ENCODE measurements around the gene ZNF563. TPM values are rescaled to one million over a fixed set of nuclear protein-coding genes. Genes with fewer than 3 reads are reported as not detected.
"Not testable (repeated sequence)": the region's sequence is repeated elsewhere in the genome, so short reads cannot be mapped to it uniquely, and the experiment has no call there.

The ZNF563 gene
- total RNA-seq, 1 donor from 2014 or later: 1.5 TPM

DNA sequence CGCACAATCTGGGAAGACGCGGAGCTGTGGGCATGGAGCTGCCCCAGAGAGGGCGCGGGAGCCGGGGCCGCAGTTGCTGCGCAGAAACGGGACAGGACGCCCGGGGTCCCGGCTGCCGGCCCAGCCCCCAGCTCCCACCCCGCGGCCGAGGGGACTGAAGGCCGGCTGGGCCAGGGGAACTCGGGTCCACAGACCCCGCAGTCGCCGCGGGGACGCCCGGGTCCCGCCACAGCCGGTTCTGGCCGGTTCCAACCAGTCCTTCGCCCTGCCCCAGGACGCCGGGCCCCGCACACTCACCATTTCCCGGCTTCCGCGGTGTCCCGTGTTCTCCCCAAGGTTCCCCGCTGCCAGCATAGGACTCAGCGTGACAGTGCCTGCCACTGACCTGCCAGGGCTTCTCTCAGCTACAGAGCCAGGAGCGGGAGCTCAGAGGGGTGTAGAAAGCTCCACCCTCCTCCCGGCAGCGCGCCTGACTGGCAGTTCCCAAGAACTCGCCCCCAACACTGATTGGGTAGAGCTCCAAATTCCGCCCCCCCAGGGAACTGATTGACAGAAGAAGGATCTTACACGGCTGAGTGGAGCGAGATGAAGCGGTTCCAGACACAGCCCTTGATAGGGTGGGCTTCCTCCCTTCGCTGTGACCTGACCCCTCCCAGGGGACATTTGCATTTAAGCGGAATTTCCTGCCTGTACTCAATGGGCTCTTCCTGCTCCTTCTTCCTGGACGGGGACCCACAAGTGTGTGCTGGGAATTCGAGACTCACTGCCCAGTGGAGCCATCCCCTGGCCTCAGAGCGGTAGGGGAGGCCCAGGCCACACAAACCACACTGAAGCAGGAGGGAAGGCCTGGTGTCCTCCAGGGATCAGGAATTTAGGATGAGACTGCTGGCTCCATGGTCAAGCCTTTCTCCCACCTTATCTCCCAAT, 32.1 kb upstream of the ZNF563 start, which contains the start of gene ZNF442:
Gene ZNF442, minus strand, starts transcription at position 448 of the 927 bp plus-strand sequence. CDS start 2,052 bp downstream, outside the sequence.
- TF ChIP-seq POLR2A (IDR thresholded peaks at IDR 0.05) (peak in 1 of 2 donors; percentile 63), POLR2AphosphoS5 (IDR thresholded peaks at IDR 0.05; ENCODE audit: insufficient read depth in 1 of 2, low read depth in 1 of 2) (peak; percentile 88 to 95)
- TF ChIP-seq, protein P1, sequence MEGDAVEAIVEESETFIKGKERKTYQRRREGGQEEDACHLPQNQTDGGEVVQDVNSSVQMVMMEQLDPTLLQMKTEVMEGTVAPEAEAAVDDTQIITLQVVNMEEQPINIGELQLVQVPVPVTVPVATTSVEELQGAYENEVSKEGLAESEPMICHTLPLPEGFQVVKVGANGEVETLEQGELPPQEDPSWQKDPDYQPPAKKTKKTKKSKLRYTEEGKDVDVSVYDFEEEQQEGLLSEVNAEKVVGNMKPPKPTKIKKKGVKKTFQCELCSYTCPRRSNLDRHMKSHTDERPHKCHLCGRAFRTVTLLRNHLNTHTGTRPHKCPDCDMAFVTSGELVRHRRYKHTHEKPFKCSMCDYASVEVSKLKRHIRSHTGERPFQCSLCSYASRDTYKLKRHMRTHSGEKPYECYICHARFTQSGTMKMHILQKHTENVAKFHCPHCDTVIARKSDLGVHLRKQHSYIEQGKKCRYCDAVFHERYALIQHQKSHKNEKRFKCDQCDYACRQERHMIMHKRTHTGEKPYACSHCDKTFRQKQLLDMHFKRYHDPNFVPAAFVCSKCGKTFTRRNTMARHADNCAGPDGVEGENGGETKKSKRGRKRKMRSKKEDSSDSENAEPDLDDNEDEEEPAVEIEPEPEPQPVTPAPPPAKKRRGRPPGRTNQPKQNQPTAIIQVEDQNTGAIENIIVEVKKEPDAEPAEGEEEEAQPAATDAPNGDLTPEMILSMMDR (IDR thresholded peaks at IDR 0.05): peak in 2 of 3 experiments; percentile 30 to 53
- no peaks in the 10 kb centered on the region for H3K9me3 ChIP-seq
- peak within 1 kb of the TSS; percentile 72 to 83 for H3K4me3 ChIP-seq
- DNase-seq (ENCODE audit: extremely low spot score in 2 of 2): peak; percentile 97
- peak within 1 kb of the TSS; percentile 83 for H3K27ac ChIP-seq
- no peaks in the 10 kb centered on the region for H3K36me3 ChIP-seq
- peaks cover 16% of the 10 kb centered on the region for H3K4me1 ChIP-seq
- intact Hi-C loops (cut with DNase I): no loop called here
- no peaks in the 10 kb centered on the region for H3K27me3 ChIP-seq

DNA sequence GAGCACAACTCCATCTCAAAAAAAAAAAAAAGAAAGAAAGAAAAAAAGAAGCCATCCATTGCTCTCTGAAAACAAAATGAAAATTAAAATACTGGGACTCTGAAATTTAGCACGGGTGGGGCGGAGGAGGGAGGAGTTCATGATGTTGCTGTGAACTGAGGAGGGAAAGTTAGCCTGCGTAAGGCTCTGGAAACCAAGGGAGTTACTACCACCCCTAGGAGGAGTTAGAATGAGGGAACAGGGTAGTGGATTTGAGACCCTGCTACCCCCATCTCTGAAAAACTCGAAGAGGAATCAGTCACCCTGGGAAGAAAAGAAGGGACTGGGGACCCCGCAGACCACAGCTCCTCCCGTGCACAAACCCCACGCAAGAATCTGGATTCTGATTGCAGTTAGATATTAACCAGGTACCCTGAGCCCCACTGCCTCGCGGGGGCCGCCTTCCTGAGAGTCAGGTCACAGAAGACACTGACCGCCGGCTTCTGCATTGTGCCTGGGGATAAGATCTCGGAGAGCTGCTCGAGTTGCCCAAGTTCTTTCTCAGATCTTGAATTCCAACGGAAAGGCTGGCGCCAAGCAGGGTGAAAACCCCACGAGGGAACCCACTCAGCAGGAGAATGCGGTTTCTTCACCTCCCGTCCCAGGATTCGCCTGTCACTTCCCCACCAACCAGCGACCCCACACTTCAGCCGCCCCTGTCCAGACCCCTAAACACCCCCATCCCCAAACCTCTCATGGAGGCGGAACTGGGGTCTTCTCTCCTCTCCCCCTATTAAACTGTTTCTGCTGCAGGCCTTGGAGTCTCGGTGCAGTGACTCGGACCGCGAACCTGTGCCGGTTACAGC, 31.2 kb upstream of the ZNF563 start:
- intact Hi-C loops (cut with DNase I): no loop called here
- peak overlapping the region; percentile 72 to 83 for H3K4me3 ChIP-seq
- DNase-seq (ENCODE audit: extremely low spot score in 2 of 2): no peak
- TF ChIP-seq POLR2A (IDR thresholded peaks at IDR 0.05): no peak
- TF ChIP-seq, protein P1 (IDR thresholded peaks at IDR 0.05): no peak
- no peak for TF ChIP-seq POLR2AphosphoS5 (IDR thresholded peaks at IDR 0.05; ENCODE audit: insufficient read depth in 1 of 2, low read depth in 1 of 2)
- H3K27me3 ChIP-seq: no peaks in the 10 kb centered on the region
- peak overlapping the region; percentile 83 for H3K27ac ChIP-seq
- no peaks in the 10 kb centered on the region for H3K9me3 ChIP-seq
- no peaks in the 10 kb centered on the region for H3K36me3 ChIP-seq
- H3K4me1 ChIP-seq: peaks cover 16% of the 10 kb centered on the region

DNA sequence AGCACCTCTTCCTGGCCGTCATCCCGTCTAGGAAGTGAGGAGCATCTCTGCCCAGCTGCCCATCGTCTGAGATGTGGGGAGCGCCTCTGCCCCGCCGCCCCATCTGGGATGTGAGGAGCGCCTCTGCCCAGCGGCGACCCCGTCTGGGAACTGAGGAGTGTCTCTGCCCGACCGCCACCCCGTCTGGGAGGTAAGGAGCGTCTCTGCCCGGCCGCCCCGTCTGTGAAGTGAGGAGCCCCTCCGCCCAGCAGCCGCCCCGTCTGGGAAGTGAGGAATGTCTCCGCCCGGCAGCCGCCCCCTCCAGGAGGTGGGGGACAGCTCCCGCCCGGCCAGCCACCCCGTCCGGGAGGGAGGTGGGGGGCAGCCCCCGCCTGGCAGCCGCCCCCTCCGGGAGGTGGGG, 28.8 kb upstream of the ZNF563 start:
- DNase-seq (ENCODE audit: extremely low spot score in 2 of 2); H3K27ac ChIP-seq; intact Hi-C loops (cut with DNase I); H3K9me3 ChIP-seq; H3K4me3 ChIP-seq; H3K36me3 ChIP-seq; H3K27me3 ChIP-seq: not testable (repeated sequence)
- peaks cover 16% of the 10 kb centered on the region for H3K4me1 ChIP-seq

DNA sequence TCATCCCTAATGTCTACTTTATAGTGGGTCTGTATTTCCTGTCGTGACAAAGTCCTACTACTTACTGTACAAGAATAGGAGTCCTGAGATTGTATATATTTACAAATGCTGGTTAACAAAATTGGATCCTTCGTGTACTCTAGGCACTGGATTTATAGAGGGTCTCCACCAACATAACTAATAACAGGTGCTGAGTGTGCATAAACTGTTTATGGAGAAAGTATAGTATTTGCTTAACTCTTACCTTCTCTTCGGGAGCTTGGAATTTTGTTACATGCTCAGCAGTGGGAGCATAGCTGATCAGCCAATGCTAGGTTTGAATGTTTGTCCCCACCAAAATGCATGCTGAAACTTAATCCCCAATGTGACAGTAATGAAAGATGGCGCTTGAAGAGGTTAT, 19.9 kb upstream of the ZNF563 start:
- Histone ChIP-seq H3K27ac (no peak overlapping the region), H3K4me1 (no peaks in the 10 kb centered on the region)
- intact Hi-C loops (cut with DNase I): no loop called here

DNA sequence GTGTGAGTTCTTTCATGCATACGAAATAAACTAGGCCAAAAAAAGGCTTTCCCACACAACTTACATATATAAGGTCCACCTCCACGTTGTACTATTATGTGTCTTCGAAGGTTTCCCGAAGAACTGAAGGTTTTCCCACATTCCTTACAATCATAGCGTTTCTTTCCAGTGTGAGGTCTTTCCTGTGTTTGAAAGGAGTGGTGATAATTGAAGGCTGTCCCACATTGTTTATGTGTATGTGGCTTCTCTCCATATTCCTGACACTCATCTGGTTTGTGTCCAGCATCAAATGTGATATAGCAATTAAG, 17.4 kb upstream of the ZNF563 start:
- intact Hi-C loops (cut with DNase I): no loop called here
- no peak overlapping the region for H3K4me3 ChIP-seq
- H3K27ac ChIP-seq: no peak overlapping the region
- no peaks in the 10 kb centered on the region for H3K4me1 ChIP-seq
- peaks cover 40% of the 10 kb centered on the region for H3K9me3 ChIP-seq
- DNase-seq (ENCODE audit: extremely low spot score in 2 of 2): no peak
- TF ChIP-seq POLR2A (IDR thresholded peaks at IDR 0.05) (no peak), POLR2AphosphoS5 (IDR thresholded peaks at IDR 0.05; ENCODE audit: insufficient read depth in 1 of 2, low read depth in 1 of 2) (no peak)
- TF ChIP-seq, protein P1 (IDR thresholded peaks at IDR 0.05): no peak
- H3K36me3 ChIP-seq: peaks cover 0 to 31% of the 10 kb centered on the region in 2 donors
- no peaks in the 10 kb centered on the region for H3K27me3 ChIP-seq

More for the DNA sequence above, 19.9 kb upstream of the ZNF563 start:
- Histone ChIP-seq H3K4me3 (no peak overlapping the region), H3K27me3 (no peaks in the 10 kb centered on the region), H3K9me3 (peaks cover 35% of the 10 kb centered on the region), H3K36me3 (peaks cover 0 to 31% of the 10 kb centered on the region in 2 donors)
- TF ChIP-seq, protein P1 (IDR thresholded peaks at IDR 0.05): no peak
- TF ChIP-seq POLR2AphosphoS5 (IDR thresholded peaks at IDR 0.05; ENCODE audit: insufficient read depth in 1 of 2, low read depth in 1 of 2) (no peak), POLR2A (IDR thresholded peaks at IDR 0.05) (no peak)
- no peak for DNase-seq (ENCODE audit: extremely low spot score in 2 of 2)
